Neural progenitor cell (in vitro differentiated cells): Measurements from ENCODE around the gene ACOXL. TPM values are rescaled to one million over a fixed set of nuclear protein-coding genes. Genes with fewer than 3 reads are reported as not detected.

ENCODE experiments used
- DNase-seq: peaks from one replicate; pipeline ENCODE4 v3.0.0-alpha.2; 2016; ENCODE audit warnings: low spot score
- H2AFZ ChIP-seq: fragments of 200-600 bp; sonication (generic); replicated peaks from 2 replicates; pipeline ENCODE4 v1.6.1; 2016; ENCODE audit warnings: antibody characterized with exemption
- H3F3A ChIP-seq: fragments of 200-600 bp; sonication (generic); 2 replicates; pipeline ENCODE4 v1.6.1; 2016; ENCODE audit warnings: antibody characterized with exemption, low read depth
- H3K27ac ChIP-seq: fragments of 200-600 bp; sonication (generic); 2 replicates; pipeline ENCODE4 v1.5.1; 2016; ENCODE audit warnings: mild to moderate bottlenecking
- H3K27me3 ChIP-seq: fragments of 200-600 bp; sonication (generic); 2 replicates; pipeline ENCODE4 v1.6.1; 2016; ENCODE audit warnings: mild to moderate bottlenecking, moderate library complexity
- H3K36me3 ChIP-seq: fragments of 200-600 bp; sonication (generic); 2 replicates; pipeline ENCODE4 v1.5.1; 2016
- H3K4me1 ChIP-seq: fragments of 200-600 bp; sonication (generic); 2 replicates; pipeline ENCODE4 v1.6.1; 2016; ENCODE audit warnings: mixed run types
- H3K4me2 ChIP-seq: fragments of 200-600 bp; sonication (generic); 2 replicates; pipeline ENCODE4 v1.6.1; 2016
- H3K4me3 ChIP-seq: fragments of 200-600 bp; sonication (generic); 2 replicates; pipeline ENCODE4 v1.5.1; 2016
- H3K79me2 ChIP-seq: fragments of 200-600 bp; sonication (generic); 2 replicates; pipeline ENCODE4 v1.6.1; 2016; ENCODE audit warnings: low read depth
- H3K9ac ChIP-seq: fragments of 200-600 bp; sonication (generic); 2 replicates; pipeline ENCODE4 v1.6.1; 2016
- H3K9me3 ChIP-seq: fragments of 200-600 bp; sonication (generic); 2 replicates; pipeline ENCODE4 v1.5.1; 2016; ENCODE audit warnings: low read depth
- H4K20me1 ChIP-seq: fragments of 200-600 bp; sonication (generic); 2 replicates; pipeline ENCODE4 v1.6.1; 2016; ENCODE audit warnings: low read depth
- H3K27ac Mint-ChIP-seq: 3 replicates; pipeline ENCODE4 v1.8.0; 2021; ENCODE audit warnings: mixed read lengths
- H3K27me3 Mint-ChIP-seq: 2 replicates; pipeline ENCODE4 v1.8.0; 2022; ENCODE audit warnings: low read depth, mild to moderate bottlenecking, inconsistent platforms, moderate library complexity, mixed read lengths; ENCODE audit not compliant: insufficient read depth
- H3K36me3 Mint-ChIP-seq: 3 replicates; pipeline ENCODE4 v1.8.0; 2021; ENCODE audit warnings: mixed read lengths
- H3K4me1 Mint-ChIP-seq: 3 replicates; pipeline ENCODE4 v1.8.0; 2021; ENCODE audit warnings: mixed read lengths
- H3K4me3 Mint-ChIP-seq: 3 replicates; pipeline ENCODE4 v1.8.0; 2021; ENCODE audit warnings: mild to moderate bottlenecking, moderate library complexity, mixed read lengths
- H3K9me3 Mint-ChIP-seq: 3 replicates; pipeline ENCODE4 v1.8.0; 2020; ENCODE audit warnings: mixed read lengths
- CTCF ChIP-seq: fragments of 200-600 bp; sonication (generic); IDR thresholded peaks from 2 replicates; pipeline ENCODE4 v1.5.1; 2017; ENCODE audit warnings: antibody characterized with exemption, mild to moderate bottlenecking
- EZH2 ChIP-seq: fragments of 200-600 bp; sonication (generic); IDR thresholded peaks from 2 replicates; pipeline ENCODE4 v1.6.1; 2017; ENCODE audit warnings: antibody characterized with exemption, mild to moderate bottlenecking, moderate library complexity
- EZH2phosphoT487 ChIP-seq: fragments of 200-600 bp; sonication (generic); IDR thresholded peaks from 2 replicates; pipeline ENCODE4 v1.6.1; 2017; ENCODE audit warnings: antibody characterized with exemption
- total RNA-seq: library from RNA; depleted of rRNA; stranded (reverse); fragments of >200 nt; gene quantifications from 2 replicates; pipeline ENCODE4 v1.2.3, GENCODE V29; 2015; ENCODE audit warnings: low replicate concordance

The ACOXL gene
- total RNA-seq, 1 donor from 2014 or later = 2.9 TPM

- no peaks in the 10 kb centered on the region for H4K20me1 ChIP-seq
- H3K9me3 Mint-ChIP-seq = peaks cover 11% of the 10 kb centered on the region
- H3K36me3 Mint-ChIP-seq = no peaks in the 10 kb centered on the region
- no peaks in the 10 kb centered on the region for H3K79me2 ChIP-seq
- peaks cover 29% of the 10 kb centered on the region for H3K4me1 ChIP-seq
- TF ChIP-seq CTCF = no peak
- no peak for TF ChIP-seq EZH2
- TF ChIP-seq EZH2phosphoT487 = no peak
- no peak overlapping the region for H3K4me3 ChIP-seq
- no peak overlapping the region for H2AFZ ChIP-seq
- H3K9ac ChIP-seq = no peak overlapping the region
- DNase-seq = no peak
- H3K27me3 ChIP-seq = no peaks in the 10 kb centered on the region
- peaks cover 3% of the 10 kb centered on the region for H3K9me3 ChIP-seq
- peaks cover 21% of the 10 kb centered on the region for H3K4me1 Mint-ChIP-seq
- no peak overlapping the region for H3K27ac ChIP-seq
- no peaks in the 10 kb centered on the region for H3K36me3 ChIP-seq
- peaks cover 2% of the 10 kb centered on the region for H3K27me3 Mint-ChIP-seq
- no peak overlapping the region for H3K27ac Mint-ChIP-seq
- H3F3A ChIP-seq = peaks cover 18% of the 10 kb centered on the region
- H3K4me2 ChIP-seq = no peak overlapping the region
- H3K4me3 Mint-ChIP-seq = no peak overlapping the region
Measured at GRCh38 chr2:111058264-111058663, 325.9 kb downstream of the ACOXL start.

GRCh38 chr2:111061191-111061590 is 328.8 kb downstream of the ACOXL start:
- peaks cover under 1% of the 10 kb centered on the region for H3K27me3 Mint-ChIP-seq
- peaks cover under 1% of the 10 kb centered on the region for H3K4me1 ChIP-seq
- no peak for TF ChIP-seq EZH2phosphoT487
- TF ChIP-seq EZH2 = no peak
- no peak for TF ChIP-seq CTCF
- peaks cover 15% of the 10 kb centered on the region for H3K9me3 Mint-ChIP-seq
- H3K4me2 ChIP-seq = no peak overlapping the region
- no peaks in the 10 kb centered on the region for H3F3A ChIP-seq
- H3K27ac ChIP-seq = no peak overlapping the region
- no peaks in the 10 kb centered on the region for H3K79me2 ChIP-seq
- H3K36me3 ChIP-seq = no peaks in the 10 kb centered on the region
- no peaks in the 10 kb centered on the region for H3K4me1 Mint-ChIP-seq
- no peak for DNase-seq
- no peaks in the 10 kb centered on the region for H4K20me1 ChIP-seq
- no peak overlapping the region for H3K9ac ChIP-seq
- H3K4me3 Mint-ChIP-seq = no peak overlapping the region
- no peak overlapping the region for H3K27ac Mint-ChIP-seq
- H2AFZ ChIP-seq = no peak overlapping the region
- no peaks in the 10 kb centered on the region for H3K27me3 ChIP-seq
- no peaks in the 10 kb centered on the region for H3K36me3 Mint-ChIP-seq
- H3K9me3 ChIP-seq = peaks cover 3% of the 10 kb centered on the region
- no peak overlapping the region for H3K4me3 ChIP-seq

- H3K36me3 Mint-ChIP-seq = no peaks in the 10 kb centered on the region
- Histone ChIP-seq H2AFZ (no peak overlapping the region), H3K9ac (no peak overlapping the region), H3F3A (no peaks in the 10 kb centered on the region), H4K20me1 (no peaks in the 10 kb centered on the region), H3K36me3 (no peaks in the 10 kb centered on the region), H3K27ac (no peak overlapping the region), H3K4me2 (no peak overlapping the region), H3K79me2 (no peaks in the 10 kb centered on the region), H3K4me1 (no peaks in the 10 kb centered on the region), H3K9me3 (peaks cover 3% of the 10 kb centered on the region), H3K4me3 (no peak overlapping the region), H3K27me3 (no peaks in the 10 kb centered on the region)
- H3K4me3 Mint-ChIP-seq = no peak overlapping the region
- no peak for TF ChIP-seq EZH2phosphoT487
- no peaks in the 10 kb centered on the region for H3K27me3 Mint-ChIP-seq
- peaks cover 15% of the 10 kb centered on the region for H3K9me3 Mint-ChIP-seq
- H3K27ac Mint-ChIP-seq = no peak overlapping the region
- DNase-seq = no peak
- no peaks in the 10 kb centered on the region for H3K4me1 Mint-ChIP-seq
Measured at GRCh38 chr2:111062417-111062816, 330.0 kb downstream of the ACOXL start.

DNA sequence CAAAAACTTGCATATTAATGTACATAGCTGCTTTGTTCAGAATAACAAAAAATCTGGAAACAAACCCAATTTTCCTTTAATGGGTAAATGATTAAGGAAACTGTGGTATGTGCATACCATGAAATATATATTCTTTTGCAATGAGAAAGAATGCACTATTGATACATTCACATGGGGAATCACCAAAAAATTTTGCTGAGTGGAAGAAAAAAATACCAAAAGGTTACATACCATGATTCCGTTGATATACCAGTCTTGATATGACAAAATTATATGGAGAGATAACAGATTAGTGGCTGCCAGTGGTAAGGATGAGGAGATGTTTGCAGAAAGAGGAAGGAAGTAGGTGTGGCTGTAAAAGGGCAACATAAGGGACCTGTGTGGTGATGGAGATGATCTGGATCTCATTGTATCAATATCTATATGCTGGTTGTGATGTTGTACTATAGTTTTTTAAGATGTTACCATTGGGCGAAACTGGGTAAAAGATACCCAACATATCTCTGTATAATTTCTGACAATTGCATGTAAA is 333.8 kb downstream of the ACOXL start:
- Mint-ChIP-seq H3K4me1 (peaks cover 1% of the 10 kb centered on the region), H3K27me3 (no peaks in the 10 kb centered on the region), H3K9me3 (peaks cover 4% of the 10 kb centered on the region), H3K36me3 (no peaks in the 10 kb centered on the region), H3K4me3 (no peak overlapping the region), H3K27ac (no peak overlapping the region)
- Histone ChIP-seq H4K20me1 (no peaks in the 10 kb centered on the region), H3K4me2 (no peak overlapping the region), H3K36me3 (no peaks in the 10 kb centered on the region), H3K9me3 (no peaks in the 10 kb centered on the region), H3K9ac (no peak overlapping the region), H3K79me2 (no peaks in the 10 kb centered on the region), H2AFZ (no peak overlapping the region), H3K4me3 (no peak overlapping the region), H3K27ac (no peak overlapping the region), H3K4me1 (no peaks in the 10 kb centered on the region), H3F3A (no peaks in the 10 kb centered on the region), H3K27me3 (no peaks in the 10 kb centered on the region)
- DNase-seq = no peak
- TF ChIP-seq EZH2phosphoT487 (no peak), EZH2 (no peak), CTCF (no peak)
